Left cardiac atrium (tissue), 4 donors: ENCODE results near the gene LONRF3. TPM values are rescaled to one million over a fixed set of nuclear protein-coding genes. Genes with fewer than 3 reads are reported as not detected.
A peak's percentile ranks its signal among the peaks of the same experiment; 100 is the strongest.
"Not testable (repeated sequence)": the region's sequence is repeated elsewhere in the genome, so short reads cannot be mapped to it uniquely, and the experiment has no call there.

Experiments
- ATAC-seq, 2 donors: fragments of 200-7000 bp; cut with Tn5 transposase; one replicate each; pipeline ENCODE4 v1.9.1; 2020; ENCODE audit warnings: mild to moderate bottlenecking in 2 of 2, moderate library complexity in 2 of 2
- DNase-seq: peaks from one replicate; pipeline ENCODE4 v3.0.0-alpha.2; 2020
- intact Hi-C, 2 donors: fragments of 100-400 bp; cut with DNase I; formaldehyde crosslinking; loops; one replicate each; pipeline versions ENCODE4 v1.14.1 to v1.15.1; 2022 to 2023
- total RNA-seq, 2 donors: library from RNA; stranded (reverse); fragmentation: NEBNext Ultra II Directional; extraction: Animal tissue kit (Norgen Biotek cat#: 25700); gene quantifications; one replicate each; pipeline ENCODE4 v1.2.1, GENCODE V29; 2021
- donor health status: DM: no; HTN: yes; CAD: no.
- donor health status: DM: no; HTN: yes; CAD: no; lungs with severe emphysema.
- donor health status: DM: yes; HTN: yes; CAD: no.
- donor health status: Dilated cardiomyopathy.

Gene LONRF3
- total RNA-seq, 2 donors from 2014 or later: 3.9 to 5.5 TPM

GRCh38 chrX:118977424-118977823, 3.0 kb downstream of the LONRF3 start:
- intact Hi-C loops: loop anchor here in 1 of 2 donors (2.0 to 10.0 kb wide), 2 partner anchors 105 to 133 kb away; no protein-coding TSS in a partner anchor
- DNase-seq (no peak), ATAC-seq (no peak)

GRCh38 chrX:118978451-118978850, 4.0 kb downstream of the LONRF3 start:
- intact Hi-C loops: loop anchor here in 1 of 2 donors (10.0 kb wide), 1 partner anchor 134 kb away; no protein-coding TSS in a partner anchor
- ATAC-seq (no peak), DNase-seq (no peak)

DNA sequence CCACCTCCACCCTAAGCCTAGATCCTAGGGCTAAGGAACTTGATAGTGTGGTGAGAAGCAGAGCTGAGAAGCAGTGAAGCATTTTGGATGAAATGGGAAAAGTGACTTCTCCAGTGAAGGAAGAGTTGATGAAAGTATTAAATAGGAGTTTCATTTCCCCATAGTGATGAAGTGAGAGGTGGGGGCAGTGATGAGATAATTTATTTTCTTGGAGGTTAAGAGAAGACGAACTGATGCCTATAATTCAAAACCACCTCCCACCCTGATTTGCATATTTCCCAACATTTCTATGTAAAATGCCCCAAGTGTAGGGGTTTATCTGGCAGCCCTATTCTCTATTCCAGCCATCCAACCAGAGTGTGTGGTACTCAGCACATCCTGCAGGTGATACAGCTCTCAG, 6.3 kb downstream of the LONRF3 start:
- ATAC-seq (no peak), DNase-seq (no peak)
- intact Hi-C loops: no loop called here

GRCh38 chrX:118983513-118983912, 9.1 kb downstream of the LONRF3 start:
- ATAC-seq: no peak
- intact Hi-C loops: no loop called here
- DNase-seq: no peak

GRCh38 chrX:118988911-118989310, 14.5 kb downstream of the LONRF3 start:
- intact Hi-C loops: no loop called here
- DNase-seq (no peak), ATAC-seq (no peak)

- intact Hi-C loops: no loop called here
- DNase-seq (no peak), ATAC-seq (no peak)
Measured at GRCh38 chrX:118989886-118990285, 15.5 kb downstream of the LONRF3 start.

GRCh38 chrX:118990512-118991227, 16.3 kb downstream of the LONRF3 start:
- DNase-seq (no peak), ATAC-seq (no peak)
- intact Hi-C loops: no loop called here

DNA sequence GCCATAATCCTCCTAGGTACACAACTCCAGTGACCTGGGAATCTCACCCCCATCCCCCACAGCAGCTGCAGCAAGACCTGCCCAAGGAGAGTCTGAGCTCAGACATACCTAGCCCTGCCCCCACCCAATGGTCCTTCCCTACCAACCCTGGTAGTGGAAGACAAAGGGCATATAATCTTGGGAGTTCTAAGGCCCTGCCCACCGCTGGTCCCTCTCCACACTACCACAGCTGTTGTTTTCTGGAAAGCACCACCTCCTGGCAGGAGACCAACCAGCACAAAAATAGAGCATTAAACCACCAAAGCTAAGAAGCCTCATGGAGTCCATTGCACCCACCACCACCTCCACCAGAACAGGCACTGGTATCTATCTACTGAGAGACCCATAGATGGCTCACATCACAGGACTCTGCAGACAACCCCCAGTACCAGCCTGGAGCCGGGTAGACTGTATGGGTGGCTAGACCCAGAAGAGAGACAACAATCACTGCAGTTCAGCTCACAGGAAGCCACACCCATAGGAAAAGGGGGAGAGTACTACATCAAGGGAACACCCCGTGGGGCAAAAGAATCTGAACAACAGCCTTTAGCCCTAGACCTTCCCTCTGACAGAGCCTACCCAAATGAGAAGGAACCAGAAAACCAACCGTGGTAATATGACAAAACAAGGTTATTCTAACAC, 18.2 kb downstream of the LONRF3 start:
- ATAC-seq, DNase-seq, intact Hi-C loops: not testable (repeated sequence)

GRCh38 chrX:119003462-119003861, 29.0 kb downstream of the LONRF3 start:
- ATAC-seq: no peak
- DNase-seq: no peak
- intact Hi-C loops: loop anchor here in 1 of 2 donors (10.0 kb wide), 1 partner anchor 159 kb away; no protein-coding TSS in a partner anchor

GRCh38 chrX:119004920-119005524, 30.6 kb downstream of the LONRF3 start:
- ATAC-seq (peak; percentile 70 to 80), DNase-seq (peak; percentile 43)
- intact Hi-C loops: loop anchor here (2.0 to 10.0 kb wide), 3 partner anchors 62 to 160 kb away; no protein-coding TSS in a partner anchor

- DNase-seq (no peak), ATAC-seq (no peak)
- intact Hi-C loops: loop anchor here in 1 of 2 donors (5.0 to 10.0 kb wide), 2 partner anchors 60 to 162 kb away; no protein-coding TSS in a partner anchor
Measured at GRCh38 chrX:119007189-119007770, 32.9 kb downstream of the LONRF3 start.

- intact Hi-C loops: loop anchor here (2.0 to 10.0 kb wide), 3 partner anchors 59 to 163 kb away; no protein-coding TSS in a partner anchor
- DNase-seq (peak; percentile 40), ATAC-seq (no peak)
Measured at GRCh38 chrX:119008110-119008744, 33.8 kb downstream of the LONRF3 start.

DNA sequence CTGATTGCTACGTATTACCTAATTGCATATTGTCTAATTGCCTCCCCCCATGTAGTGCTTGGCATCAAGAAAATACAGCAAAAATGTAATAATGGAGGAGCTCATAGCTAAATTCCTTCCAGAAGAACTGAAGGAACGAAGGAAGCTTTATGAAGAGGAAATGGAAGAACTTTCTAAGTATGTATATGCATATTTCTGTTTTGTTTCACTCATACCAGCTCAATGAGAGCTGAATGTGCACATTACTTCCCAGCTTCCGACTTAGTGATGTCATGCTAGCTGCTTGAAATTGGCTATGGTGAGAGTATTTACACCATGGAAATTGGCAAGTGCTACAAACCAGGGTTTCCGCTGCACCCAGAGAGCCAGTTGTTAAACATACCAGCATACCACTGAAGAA, 34.7 kb downstream of the LONRF3 start:
- intact Hi-C loops: loop anchor here (2.0 to 10.0 kb wide), 3 partner anchors 58 to 164 kb away; no protein-coding TSS in a partner anchor
- DNase-seq (no peak), ATAC-seq (no peak)

DNA sequence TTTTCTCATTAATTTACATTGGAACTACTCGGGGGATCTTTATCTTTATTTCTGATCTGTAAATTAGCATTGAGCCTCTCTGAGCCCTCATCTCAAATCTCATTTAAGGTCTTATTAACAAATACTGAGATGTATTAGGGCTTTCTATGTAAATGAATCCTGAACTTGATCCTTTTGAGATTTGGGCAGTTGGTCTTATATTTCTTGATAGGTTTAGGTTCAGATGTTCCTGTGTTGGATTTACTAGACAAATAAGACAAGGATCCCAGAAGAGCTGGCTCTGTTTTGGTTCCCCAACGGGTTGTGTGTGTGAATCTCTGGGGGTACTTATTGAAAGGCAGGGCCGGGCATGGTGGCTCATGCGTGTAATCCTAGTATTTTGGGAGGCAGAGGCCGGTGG, 36.1 kb downstream of the LONRF3 start:
- DNase-seq (no peak), ATAC-seq (no peak)
- intact Hi-C loops: no loop called here

DNA sequence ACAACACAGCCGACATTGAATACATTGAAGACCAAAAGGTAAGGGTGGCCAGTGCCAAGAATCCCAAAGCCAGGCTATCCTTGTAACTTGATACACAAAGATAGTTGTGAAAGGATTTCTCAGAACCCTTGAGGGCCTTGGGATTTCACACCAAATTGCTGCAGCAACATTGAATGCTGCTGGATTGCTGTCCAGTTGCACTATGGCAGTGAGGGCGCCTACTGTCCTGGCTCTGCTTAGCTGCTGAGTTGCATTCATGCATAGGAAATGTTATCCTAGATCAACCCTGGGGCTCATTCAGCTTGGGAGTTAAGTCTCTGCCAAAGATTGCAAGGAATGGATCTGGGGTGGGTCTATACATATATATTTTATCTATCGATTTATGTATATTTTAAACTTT, 38.7 kb downstream of the LONRF3 start:
- DNase-seq (no peak), ATAC-seq (no peak)
- intact Hi-C loops: no loop called here

GRCh38 chrX:119015407-119016237, 41.2 kb downstream of the LONRF3 start:
- DNase-seq (peak; percentile 74), ATAC-seq (peak; percentile 30 to 82)
- intact Hi-C loops: no loop called here

DNA sequence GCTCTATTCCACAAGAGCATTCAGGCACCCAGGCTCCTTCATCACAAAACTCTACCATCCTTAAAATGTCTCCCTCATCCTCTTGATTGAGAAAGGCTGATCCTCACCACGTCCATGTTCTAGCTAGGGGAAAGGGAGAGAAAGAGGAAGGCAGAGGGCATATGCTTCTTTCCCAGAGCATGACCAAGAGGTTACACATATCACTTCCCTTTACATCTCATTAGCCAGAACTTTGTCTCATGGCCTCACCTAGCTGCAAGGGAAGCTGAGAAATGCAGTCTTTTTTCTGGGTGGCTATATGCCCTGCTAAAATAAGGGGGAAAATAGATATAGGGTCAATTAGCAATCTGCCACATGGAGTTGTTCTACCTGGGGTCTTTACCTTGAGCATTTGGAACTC, 42.7 kb downstream of the LONRF3 start:
- no peak for ATAC-seq
- intact Hi-C loops: no loop called here
- DNase-seq: no peak

GRCh38 chrX:119025900-119026299, 51.5 kb downstream of the LONRF3 start:
- ATAC-seq: no peak
- DNase-seq: no peak
- intact Hi-C loops: no loop called here
